AG20443 (cell line): ENCODE measurements around the gene UBE2M.

Experiments used
- DNase-seq: peaks from one replicate; pipeline ENCODE4 v3.0.0; 2012; ENCODE audit warnings: low spot score, mixed read lengths

The UBE2M gene

DNA sequence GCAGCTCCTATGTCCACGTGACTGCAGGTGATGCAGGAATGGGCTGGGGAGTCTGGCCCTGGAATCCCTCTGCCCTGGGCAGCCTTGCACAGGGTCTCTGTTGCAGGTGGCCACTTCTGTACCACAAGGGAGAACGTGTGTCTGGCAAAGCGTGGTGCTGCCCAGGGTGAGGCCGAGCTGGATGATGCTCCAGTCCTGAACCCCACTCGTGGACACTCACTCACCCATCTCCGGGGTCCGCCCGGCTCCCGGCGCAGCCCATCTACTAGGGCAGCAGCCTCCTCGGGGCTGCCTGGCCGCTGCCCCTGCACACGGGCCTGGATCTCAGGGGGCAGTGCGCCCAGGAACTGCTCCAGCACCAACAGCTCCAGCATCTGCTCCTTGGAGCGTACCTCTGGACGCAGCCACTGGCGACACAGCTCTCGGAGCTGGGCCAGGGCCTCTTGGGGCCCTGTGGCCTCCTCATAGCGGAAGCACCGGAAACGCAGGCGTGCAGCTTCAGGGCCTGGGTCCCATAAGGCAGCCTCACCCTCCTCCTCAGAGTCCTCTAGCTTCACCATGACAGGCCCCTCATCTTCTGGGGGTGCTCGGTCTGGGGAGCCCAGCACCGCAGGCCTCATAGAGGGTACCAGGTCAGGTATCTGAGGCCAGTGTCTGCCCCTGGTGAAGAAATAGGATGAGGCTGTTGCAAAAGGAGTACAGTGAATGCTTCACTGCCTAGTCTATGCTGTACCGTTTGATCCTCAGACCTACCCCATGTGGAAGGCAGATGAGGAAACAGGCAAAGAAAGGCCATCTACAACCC lies 12.6 kb upstream of the UBE2M start:
- DNase-seq = no peak

DNA sequence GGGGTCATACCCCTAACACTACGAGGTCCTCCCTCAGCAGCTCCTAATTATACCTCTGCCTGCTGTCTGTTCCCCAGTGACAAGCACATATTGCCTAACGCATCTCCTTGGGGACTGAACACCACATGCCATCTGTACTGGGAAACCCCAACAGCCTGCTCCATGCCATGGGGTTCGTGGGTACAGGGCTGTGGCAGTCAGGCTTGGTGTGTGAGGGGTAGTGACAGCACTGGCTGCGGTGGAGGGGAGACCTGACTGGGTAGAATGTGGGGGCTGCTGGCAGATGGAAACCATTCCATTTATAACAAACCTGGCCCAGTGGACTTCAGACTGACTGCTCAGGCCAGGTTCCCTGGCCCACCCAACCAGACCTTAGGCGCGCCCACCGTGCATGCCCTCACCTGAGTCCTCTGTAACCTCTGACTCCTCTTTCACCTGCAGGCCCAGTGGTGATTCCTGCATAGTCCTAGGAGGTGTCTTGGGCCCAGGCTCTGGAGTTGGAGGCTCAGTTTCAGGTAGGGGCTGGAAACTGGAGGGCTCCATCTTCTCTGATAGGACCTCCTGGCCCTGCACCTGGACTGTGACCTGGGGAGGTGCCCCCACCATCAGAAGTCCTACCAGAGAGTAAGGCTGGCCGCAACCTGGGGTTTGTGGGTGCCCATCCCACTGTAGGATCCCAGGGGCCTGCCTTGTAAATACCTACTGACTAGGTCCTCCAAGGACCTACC lies 11.7 kb upstream of the UBE2M start:
- no peak for DNase-seq

DNA sequence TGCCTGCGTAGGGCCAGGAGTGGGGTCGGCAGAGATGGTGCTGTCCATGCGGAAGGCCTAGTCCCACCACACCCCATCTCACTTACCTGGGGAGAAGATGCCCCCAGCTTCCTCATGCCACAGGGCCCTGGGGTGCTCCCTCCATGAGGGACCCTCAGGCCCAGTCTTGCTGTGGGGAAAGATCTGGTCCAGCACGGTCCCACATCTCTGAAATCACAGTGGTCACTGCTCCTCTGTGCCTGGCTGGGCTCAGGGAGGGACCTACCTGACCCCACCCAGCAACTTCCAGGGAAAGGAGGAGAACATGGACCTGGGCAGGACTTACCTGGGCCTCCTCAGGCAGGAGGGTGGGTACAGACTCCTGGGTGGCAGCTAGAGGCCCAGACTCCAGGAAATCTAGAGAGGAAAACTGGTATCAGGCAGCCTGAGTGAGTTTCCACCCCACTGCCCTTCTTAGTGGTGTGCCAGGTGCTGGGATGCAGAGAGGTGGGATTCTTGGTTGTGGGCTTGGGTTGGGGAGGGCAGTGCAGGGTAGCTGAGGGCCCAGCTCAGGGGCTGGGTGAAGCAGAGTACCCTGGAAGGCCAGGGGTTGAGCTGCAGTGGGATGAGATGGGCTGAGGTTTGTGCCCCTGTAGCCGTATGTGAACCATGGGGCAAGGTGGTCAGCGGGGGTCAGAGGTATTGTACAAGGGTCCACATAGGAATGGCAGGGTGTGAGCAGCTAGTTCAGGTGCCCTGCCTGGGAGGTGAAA lies 11.0 kb upstream of the UBE2M start:
- DNase-seq = no peak

DNA sequence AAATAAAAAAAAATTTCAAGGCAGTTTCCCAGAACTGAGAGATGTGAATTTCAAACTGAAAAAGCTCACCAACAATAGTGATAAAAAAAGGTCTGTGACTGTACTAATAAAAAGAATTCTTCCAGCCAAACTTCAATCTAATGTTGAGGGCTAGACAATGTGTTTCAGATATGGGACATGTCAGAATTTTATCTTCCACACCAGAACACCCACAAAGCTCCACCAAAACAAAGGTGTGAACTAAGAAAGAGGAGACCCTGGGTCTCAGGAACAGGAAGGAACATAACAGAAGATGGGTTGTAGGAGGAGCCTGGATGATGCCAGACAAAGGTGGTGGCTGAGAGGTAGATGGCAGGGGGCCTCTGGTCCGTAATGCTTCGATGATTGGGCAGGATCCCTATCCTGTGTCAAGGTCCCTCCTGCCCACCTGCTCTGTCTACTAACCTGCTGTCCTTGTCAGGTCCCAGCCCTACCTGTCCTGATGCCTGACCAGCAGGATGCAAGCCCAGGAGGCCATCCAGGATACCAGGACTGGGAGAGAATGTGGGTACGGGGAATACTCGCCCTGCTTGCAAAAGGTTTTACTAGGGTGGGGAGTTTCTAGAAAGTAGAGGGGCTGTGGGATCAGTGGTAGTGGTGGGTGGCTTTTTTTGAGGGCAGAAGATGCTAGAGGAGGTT lies 10.2 kb upstream of the UBE2M start:
- DNase-seq = no peak

DNA sequence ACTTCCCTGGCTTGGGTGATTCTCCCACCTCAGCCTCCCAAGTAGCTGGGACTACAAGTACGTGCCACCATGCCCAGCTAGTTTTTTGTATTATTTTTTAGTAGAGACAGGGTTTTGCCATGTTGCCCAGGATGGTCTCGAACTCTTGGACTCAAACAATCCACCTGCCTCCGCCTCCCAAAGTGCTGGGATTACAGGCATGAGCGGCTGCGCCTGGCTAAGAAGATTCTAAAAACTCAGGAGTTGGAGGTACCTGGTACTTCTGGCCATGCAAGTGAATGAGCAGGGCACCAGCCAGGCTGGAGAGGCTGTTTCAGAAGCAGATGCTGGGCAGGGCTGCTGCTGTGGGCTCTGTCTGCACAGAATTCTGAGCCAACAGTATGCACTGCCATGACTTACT lies 8.6 kb upstream of the UBE2M start:
- no peak for DNase-seq

DNA sequence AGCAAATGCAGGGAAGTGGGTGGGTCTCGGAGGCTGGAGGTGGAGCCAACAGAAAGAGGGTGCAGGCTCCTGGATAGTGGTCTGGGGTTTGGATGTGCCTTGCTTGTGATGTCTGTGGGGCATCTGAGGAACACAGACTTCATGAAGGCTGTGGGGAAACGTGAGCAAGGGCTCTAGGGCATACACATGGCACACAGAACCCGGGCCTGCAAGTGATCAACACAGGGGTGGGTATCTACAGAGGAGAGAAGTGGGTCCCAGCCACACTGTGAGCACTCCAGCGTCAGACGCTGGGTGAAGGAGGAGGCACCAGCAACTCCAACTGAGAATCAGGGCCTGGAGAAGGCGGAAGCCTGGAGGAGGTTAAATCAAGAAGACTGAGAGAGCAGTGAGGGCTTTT lies 5.4 kb upstream of the UBE2M start:
- DNase-seq = no peak

DNA sequence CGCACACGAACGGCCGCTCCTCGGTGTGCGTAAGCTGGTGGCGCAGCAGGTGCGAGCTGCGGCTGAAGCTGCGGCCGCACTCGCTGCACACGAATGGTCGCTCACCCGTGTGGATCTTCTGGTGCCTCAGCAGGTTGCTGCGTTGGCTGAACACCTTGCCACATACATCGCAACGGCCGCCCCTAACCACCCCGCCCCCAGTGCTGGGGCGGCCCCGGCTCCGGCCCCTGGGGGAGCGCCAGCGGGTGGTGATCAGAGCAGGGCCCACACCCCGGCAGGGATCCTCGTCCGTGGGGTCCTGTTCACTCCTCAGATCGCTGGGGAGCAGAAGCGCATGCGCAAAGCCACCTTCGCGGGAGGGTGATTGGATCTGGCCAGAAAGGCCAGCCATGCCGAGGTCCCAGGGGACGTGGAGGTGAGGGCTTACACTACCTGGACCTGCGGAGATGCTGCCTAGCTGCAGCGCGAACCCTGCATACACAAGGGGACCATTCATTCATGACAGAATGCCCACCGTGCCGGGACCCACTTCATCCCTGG lies 4.7 kb upstream of the UBE2M start:
- peak; percentile 28 for DNase-seq

DNA sequence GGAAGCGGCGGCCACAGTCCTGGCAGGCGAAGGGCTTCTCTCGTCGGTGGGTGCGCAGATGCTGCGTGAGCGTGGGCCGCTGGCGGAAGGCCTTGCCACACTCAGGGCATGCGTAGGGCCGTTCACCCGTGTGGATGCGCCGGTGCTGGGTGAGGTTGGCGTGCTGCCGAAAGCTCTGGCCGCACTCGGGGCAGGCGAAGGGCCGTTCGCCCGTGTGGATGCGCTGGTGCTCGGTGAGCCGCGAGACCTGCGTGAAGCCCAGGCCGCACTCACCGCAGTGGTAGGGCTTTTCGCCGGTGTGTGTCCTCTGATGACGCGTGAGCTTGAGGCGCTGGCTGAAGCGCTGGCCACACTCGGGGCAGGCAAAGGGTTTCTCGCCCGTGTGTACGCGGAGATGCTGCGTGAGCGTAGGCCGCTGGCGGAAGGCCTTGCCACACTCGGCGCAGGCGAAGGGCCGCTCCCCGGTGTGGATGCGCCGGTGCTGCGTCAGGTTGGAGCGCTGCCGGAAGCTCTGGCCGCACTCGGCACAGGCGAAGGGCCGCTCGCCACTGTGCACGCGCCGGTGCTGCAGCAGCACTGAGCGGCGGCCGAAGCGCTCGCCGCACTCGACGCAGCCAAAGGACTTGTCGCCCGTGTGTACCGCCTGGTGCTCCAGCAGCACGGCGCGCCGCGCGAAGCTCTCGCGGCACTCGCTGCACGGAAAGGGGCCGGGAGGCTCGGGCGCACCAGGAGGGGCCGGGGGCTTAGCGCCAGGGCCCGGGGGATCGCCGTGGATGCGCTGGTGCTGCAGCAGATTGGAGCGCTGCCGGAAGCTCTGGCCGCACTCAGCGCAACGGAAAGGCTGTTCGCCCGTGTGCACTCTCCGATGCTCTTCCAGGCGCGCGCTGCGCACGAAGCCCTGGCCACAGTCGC lies 4.0 kb upstream of the UBE2M start:
- no peak for DNase-seq

DNA sequence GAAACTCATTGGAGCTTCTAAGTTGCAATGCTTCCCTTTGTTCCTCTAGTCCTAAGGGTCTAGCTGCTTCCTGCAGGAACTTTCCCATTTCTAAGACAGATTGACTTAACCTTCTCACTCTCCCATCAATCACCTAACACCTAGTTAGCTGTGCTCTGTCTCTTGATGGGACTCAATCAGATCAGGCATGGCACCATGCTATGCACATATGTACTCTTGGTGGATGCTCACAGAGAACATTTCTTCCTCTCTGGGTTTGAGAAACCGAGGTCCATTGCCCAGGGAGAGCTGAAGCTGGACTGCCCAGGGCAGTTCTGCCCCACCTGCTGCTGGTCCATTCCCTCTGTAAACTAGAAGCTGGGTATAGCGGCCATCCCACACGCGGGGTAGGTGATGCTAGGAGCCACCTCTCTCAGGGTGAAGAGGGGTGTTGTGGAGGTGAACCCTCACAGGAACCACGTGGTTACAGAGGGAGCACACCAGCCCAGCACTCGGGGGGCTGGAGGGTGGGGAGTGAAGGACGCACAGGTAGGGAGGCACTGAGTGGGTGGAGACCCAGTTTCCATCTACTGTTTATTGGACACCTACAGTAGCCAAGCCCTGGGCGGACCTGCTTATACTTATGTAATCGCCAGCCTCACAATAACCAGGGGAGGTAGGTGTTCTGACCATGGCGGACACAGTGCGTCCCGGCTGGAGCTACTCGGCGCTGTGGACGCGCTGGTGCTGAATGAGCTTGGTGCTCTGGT lies 3.1 kb upstream of the UBE2M start:
- DNase-seq = no peak

DNA sequence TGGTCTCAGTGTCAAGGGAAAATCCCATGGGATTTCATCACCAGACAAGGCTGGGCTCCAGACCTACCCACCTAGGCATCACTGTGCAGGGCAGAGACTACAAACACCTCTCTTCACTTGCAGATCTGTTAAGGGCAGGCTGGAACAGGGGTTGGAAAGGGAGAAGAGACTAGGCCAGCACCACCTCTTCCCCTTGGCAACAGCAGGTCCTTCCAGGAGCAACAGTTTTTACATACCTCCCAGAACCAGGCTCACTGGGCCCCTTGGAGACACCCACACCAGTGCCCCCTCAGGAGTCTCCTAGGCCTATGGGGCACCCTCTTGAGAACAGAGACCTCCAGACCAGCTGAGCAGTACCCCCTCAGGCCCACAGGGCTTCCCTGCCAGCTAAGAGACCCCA lies 2.5 kb upstream of the UBE2M start:
- DNase-seq = no peak

DNA sequence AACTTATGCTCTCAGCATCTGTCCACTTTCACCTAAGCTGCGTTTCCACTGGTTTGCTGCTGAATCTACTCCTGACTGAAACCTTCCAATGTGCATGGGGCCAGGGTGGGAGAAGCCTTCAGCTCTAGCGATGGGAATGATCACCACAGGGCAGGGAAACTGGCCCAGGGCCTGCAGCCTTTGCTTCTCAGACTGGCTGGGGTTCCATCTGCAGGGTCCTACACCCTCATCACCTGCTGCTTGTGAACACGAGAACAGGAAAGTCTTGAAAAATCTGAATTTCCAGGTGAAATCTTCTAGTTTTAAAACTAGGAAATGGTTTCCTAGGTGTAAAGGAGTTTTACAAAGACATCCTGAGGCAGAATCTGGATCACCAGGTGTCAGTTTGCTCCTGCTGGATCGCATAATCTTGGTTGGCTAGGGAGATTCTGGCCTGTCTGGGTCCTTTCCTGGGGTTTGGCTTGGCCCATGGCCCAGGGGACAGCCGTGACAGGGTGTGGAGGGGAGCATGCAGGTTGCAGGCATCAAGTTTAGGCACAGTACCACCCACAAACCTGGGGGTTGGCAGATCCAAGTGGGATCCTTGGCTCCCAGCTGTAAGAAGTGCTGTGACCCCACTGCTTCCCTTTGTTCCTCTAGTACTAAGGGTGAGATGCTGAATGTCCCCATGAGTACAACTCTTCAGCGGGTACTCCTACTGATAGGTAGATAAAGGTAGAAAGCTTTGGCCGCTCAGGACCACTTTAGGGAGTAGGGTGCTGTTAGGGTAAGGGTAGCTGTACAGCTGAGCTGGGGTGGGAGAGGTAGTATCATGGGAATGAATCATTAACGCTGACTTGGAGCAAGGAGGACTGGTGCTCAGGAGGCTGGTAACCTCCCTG lies 1.8 kb upstream of the UBE2M start:
- DNase-seq = no peak

DNA sequence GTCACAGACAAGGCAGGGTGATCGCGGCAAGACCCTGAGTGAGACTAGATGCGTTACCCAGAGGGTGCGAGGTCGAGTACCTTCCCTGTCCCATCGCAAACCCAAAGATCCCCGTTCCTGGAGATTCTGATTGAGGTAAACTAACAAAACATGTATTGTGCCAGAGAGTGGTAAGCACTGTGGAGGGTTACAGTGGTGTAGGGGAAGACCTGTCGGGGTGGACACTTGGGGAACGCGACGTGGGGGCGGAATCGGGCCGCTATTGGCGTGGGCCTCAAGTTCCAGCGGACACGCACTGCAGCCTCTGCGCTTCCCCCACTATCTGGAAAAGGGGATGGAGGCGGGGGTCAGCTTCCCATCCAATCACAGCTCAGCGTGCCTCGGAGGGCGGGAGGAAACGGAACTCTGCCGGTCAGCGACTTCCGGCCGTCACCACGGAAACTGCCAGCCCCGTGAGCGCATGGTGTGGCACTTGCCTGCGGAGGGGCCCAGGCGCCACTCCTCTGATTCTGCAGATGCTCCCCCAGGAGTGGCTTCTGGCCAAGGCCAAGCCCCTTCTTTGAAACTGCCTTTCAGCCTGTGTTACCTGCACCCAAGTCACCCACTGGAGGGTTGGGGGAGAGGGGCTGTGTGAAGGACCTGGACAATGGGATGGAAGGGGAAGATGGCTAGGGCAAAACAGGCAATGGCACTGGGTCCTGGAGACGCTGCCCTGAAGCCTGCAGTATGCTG lies 1.0 kb upstream of the UBE2M start:
- DNase-seq = peak; percentile 93

DNA sequence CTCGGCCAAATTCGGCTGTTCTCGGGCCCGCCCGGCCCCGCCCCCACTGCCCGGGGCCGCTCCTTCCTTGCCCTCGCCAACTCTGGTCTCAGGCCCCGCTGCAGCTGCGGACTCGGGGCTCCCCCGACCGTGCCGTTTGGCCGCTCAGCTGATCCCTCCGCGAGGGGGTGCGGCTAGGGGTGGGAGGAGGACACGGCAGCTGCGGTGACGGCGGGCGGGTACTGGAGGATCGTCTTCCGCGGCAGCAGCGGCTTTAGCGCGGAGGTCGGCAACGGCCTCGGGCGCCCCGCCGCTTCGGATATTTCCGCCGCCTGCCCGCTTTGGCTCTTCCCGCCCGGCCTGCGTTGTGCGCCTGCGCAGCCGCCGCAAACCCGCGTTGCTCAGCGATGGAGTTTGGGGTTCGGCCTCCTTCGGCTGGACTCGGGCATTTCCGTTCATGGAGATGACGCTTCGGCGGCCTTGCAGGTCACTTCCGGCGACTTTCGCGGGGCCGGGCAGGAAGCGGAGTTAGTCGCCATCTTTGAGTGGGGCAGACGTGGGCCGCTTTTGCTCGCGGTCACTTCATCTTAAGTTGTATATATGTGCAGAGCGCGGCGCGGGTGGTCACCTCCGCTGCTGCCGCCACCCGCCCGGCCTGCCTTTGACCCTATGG lies 338 bp upstream of the UBE2M start:
- peak; percentile 93 for DNase-seq

DNA sequence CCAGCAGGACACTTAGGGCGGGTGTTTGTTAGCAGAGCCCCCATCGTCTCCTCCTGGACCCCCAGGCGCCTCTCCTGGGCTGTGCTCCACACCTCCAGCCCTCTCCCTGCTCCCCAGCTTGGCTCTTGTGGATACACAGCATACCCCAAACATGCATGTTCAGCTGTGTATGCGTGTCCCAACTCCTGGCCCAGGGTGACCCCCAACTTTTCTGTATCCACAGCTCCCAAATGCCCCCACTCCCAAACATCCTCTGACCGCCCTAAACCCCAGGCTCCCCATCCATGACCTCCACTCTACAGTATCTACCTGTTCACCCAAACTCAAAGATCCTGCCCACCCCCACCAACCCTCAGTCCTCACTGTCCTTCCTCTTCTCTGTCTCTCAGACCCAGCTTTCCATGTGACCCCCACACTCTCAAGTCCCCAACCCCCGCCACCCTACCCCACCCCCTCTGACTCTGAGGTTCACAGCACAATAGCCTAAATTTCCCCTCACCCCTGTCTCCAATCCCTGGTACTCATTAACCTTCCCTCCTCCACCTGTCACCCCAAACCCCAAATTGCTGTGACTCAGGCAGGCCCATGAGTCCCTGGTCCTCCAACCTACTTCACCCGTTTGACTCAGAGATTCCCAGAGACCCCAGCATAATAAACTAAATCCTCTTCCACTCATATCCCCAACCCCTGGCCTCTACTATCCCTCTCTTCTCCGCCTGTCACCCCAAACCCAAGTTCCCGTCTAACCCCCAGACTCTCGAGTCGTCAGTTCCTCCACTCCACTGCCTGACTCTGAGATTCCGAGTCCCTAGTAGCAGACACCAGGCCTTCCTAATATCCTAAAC lies 968 bp downstream of the UBE2M start:
- no peak for DNase-seq

DNA sequence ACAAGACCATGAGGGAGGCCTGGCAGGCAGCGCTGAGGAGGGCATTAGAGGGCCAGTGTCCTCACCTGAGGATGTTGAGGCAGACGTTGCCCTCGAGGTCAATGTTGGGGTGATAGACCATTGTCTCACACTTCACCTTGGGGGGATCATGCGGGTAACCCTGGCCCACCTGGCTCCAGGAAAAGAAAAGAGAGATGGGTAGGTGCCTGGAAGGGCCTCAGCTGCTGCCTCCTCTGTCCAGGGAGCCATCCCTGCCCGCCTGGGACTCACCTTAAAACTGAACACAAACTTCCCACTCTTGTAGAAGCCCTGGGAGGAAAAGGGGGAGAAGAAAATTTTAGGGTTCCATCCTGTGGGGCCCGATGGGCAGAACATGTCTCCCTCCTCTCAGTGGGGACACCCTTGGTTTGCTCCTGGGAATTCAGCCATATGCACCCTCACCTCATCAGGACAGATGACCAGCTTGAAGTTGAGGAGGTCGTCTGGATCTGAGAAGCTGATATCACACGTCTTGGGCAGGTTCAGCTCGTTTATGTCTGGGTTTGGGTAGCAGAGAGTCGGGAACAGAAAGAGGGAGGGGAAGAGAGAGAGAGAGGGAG lies 1.7 kb downstream of the UBE2M start:
- DNase-seq = no peak

DNA sequence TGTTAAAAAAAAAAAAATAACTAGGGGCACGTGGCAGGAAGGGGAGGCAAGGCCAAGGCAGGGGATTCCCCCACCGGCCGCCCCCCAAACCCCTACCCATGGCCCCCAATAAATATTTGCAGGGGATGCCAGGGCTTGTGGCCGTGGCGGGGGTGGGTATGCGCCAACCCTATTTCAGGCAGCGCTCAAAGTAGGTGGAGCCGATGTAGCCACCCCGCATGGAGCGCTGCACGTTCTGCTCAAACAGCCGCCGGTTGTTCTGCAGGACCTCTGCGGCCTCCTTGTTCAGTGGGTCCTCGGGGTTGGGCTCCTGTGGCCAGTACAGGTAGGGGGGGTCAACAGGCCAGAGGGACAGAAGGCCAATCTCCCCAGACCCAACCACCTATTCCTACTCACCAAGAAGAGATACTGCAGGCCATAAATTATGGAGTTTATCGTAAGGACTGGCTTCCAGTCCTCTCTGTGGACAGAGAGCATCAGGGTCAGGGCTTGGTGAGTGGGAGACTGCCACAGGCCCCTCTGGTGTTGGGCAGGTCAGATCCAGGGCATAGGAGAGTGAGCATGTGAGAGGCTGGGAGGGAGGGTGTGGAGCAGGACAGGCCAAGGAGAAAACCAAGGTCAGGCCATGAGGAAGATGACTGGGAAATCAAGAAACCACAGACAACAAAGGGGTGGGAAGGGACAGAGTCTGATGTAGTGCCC lies 2.3 kb downstream of the UBE2M start:
- DNase-seq = no peak
